ENCODE data around the gene MLYCD.

DNA sequence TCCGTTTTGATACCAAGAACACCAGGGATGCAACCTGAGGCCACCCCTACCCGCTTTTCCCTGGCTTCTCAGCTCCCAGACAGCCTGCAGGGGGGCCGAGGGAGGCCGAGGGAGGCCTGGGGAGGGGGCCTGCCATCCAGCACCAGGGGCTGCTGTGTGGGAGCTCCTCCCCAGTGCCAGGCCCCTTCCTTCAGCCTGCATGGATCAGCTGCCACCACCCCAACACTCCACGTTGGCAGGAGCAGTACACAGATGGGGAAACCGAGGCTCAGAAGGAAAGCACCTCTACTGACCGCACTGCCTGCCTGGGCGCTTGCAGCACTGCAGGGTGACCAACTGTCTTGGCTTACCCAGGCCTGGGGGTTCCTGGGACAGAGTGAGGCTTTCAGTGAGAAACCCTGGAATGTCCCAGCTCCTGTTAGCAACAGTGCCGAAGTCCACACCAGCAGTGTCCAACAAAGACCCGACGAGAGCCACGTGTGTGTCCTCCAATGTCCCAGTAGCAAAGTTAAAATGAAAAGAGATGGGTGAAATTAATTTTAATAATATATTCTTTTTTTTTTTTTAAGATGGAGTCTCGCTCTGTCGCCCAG, 48.8 kb downstream of the MLYCD start:
- TF ChIP-seq CTCF (IDR thresholded peaks at IDR 0.05) (no peak), EP300 (IDR thresholded peaks at IDR 0.05; ENCODE audit: low read depth) (no peak), POLR2A (IDR thresholded peaks at IDR 0.05) (no peak)
